Dendritic cell treated with granulocyte-macrophage colony-stimulating factor and Interleukin-4, amounts not matched to agents 40 ng/mL and 50 ng/mL, for 4 days (primary cell): ENCODE data around the gene TPMT.
"Not testable (repeated sequence)": the region's sequence is repeated elsewhere in the genome, so short reads cannot be mapped to it uniquely, and the experiment has no call there.

ENCODE experiments used
- H3K27ac Mint-ChIP-seq: one replicate; pipeline ENCODE4 v1.8.0; 2022; ENCODE audit warnings: mild to moderate bottlenecking, mixed read lengths
- H3K27me3 Mint-ChIP-seq: one replicate; pipeline ENCODE4 v1.8.0; 2022; ENCODE audit warnings: mild to moderate bottlenecking, mixed read lengths
- H3K36me3 Mint-ChIP-seq: one replicate; pipeline ENCODE4 v1.8.0; 2022; ENCODE audit warnings: low read depth, mixed read lengths
- H3K4me1 Mint-ChIP-seq: one replicate; pipeline ENCODE4 v1.8.0; 2022; ENCODE audit warnings: low read depth, mixed read lengths
- H3K4me3 Mint-ChIP-seq: one replicate; pipeline ENCODE4 v1.8.0; 2022; ENCODE audit warnings: mild to moderate bottlenecking, moderate library complexity, mixed read lengths
- H3K9me3 Mint-ChIP-seq: one replicate; pipeline ENCODE4 v1.8.0; 2022; ENCODE audit warnings: mixed read lengths
- intact Hi-C: fragments of 100-400 bp; cut with micrococcal nuclease; formaldehyde crosslinking; loops from one replicate; pipeline ENCODE4 v1.15.0; 2022

Gene TPMT

DNA sequence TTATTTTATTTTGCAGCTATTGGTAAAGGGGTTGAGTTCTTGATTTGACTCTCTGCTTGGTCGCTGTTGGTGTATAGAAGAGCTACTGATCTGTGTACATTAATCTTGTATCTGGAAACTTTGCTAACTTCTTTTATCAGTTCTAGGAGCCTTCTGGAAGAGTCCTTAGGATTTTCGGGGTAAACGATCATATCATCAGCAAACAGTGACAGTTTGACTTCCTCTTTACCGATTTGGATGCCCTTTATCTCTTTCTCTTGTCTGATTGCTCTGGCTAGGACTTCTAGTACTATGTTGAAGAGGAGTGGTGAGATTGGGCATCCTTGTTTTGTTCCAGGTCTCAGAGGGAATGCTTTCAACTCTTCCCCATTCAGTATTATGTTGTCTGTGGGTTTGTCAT lies 21.3 kb upstream of the TPMT start:
- H3K4me1 Mint-ChIP-seq = peaks cover 60% of the 10 kb centered on the region
- intact Hi-C loops = loop anchor here (5.0 kb wide), 1 partner anchor 226 kb away; no protein-coding TSS in a partner anchor
- not testable (repeated sequence) for H3K9me3 Mint-ChIP-seq, H3K27me3 Mint-ChIP-seq, H3K4me3 Mint-ChIP-seq
- H3K27ac Mint-ChIP-seq = peak overlapping the region; percentile 91
- peaks cover 50% of the 10 kb centered on the region for H3K36me3 Mint-ChIP-seq

DNA sequence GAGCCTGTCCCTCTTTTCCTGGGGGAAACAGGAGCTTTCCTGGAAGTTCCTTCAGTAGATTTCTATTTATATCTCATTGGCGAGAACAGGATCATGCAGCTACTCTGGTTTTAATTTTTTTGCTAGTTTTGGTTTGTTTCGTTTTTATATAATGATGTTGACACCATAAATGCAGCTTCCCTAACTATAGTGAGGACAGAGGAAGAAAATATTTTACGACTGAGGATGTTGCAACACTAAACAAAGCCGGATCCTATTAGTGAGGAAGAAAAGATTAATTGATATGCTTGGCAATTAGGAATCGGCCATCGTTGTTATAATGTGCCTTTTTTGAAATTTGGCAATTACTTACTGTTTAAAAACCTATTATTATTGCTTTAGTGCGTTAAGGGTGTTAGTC lies 17.0 kb upstream of the TPMT start:
- intact Hi-C loops = no loop called here
- peaks cover 75% of the 10 kb centered on the region for H3K36me3 Mint-ChIP-seq

GRCh38 chr6:18168264-18168663 lies 13.4 kb upstream of the TPMT start:
- intact Hi-C loops = no loop called here
- no peaks in the 10 kb centered on the region for H3K9me3 Mint-ChIP-seq
- H3K4me3 Mint-ChIP-seq = no peak overlapping the region
- no peaks in the 10 kb centered on the region for H3K27me3 Mint-ChIP-seq
- H3K36me3 Mint-ChIP-seq = peaks cover 65% of the 10 kb centered on the region
- no peak overlapping the region for H3K27ac Mint-ChIP-seq
- peaks cover 10% of the 10 kb centered on the region for H3K4me1 Mint-ChIP-seq

More for the DNA sequence above, 17.0 kb upstream of the TPMT start:
- H3K4me3 Mint-ChIP-seq = peak overlapping the region; percentile 66
- H3K4me1 Mint-ChIP-seq = peaks cover 26% of the 10 kb centered on the region
- peak overlapping the region; percentile 86 for H3K27ac Mint-ChIP-seq
- no peaks in the 10 kb centered on the region for H3K9me3 Mint-ChIP-seq
- no peaks in the 10 kb centered on the region for H3K27me3 Mint-ChIP-seq

DNA sequence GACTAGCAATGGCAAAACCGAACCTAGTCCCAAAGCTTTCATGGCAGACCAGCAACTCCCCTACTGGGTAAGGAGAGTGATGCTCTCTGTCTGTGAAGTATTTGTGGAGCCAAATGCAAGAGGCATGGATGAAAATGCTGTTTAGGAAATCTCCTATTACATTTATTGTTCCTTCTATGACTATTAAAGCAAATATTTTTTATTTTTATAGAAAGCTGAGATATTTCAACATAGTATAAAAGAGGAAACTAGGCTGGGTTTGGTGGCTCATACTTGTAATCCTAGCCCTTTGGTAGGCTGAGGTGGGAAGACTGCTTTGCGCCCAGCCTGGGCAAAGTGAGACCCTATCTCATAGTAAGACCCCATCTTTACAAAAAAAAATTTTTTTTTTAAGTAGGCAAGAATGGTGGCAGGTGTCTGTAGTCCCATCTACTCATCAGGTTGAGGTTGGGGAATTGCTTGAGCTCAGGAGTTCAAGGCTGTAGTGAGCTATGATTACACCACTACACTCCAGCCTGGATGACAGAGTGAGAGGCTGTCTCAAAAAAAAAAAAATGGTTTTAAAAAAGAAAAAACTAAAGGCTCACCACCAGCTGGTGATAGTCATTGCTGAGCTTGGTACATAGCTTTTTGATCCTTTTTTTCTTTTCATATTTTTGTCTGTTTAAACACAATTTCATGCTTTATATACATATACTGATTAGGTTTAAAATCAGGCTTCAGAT lies 11.6 kb upstream of the TPMT start:
- H3K27ac Mint-ChIP-seq = no peak overlapping the region
- no peaks in the 10 kb centered on the region for H3K9me3 Mint-ChIP-seq
- no peak overlapping the region for H3K4me3 Mint-ChIP-seq
- H3K4me1 Mint-ChIP-seq = peaks cover 13% of the 10 kb centered on the region
- intact Hi-C loops = no loop called here
- H3K27me3 Mint-ChIP-seq = no peaks in the 10 kb centered on the region
- H3K36me3 Mint-ChIP-seq = peaks cover 79% of the 10 kb centered on the region

DNA sequence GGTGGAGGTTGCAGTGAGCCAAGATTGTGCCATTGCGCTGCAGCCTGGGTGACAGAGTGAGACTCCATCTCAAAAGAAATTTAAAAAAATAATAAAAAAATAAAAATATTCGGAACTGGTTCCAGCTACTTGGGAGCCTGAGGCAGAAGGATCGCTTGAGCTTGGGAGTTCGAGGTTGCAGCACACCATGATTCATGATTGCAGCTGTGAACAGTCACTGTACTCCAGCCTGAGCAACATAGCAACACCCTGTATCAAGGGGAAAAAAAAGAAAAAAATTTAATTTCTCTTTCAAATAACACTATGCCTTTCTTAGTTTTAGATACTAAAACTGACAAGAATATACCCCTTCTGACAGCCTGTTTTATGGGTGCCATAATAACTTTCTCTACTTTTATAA lies 10.9 kb upstream of the TPMT start:
- intact Hi-C loops = no loop called here
- H3K9me3 Mint-ChIP-seq = no peaks in the 10 kb centered on the region
- H3K27ac Mint-ChIP-seq = no peak overlapping the region
- peaks cover 79% of the 10 kb centered on the region for H3K36me3 Mint-ChIP-seq
- H3K4me3 Mint-ChIP-seq = no peak overlapping the region
- H3K4me1 Mint-ChIP-seq = peaks cover 13% of the 10 kb centered on the region
- no peaks in the 10 kb centered on the region for H3K27me3 Mint-ChIP-seq

DNA sequence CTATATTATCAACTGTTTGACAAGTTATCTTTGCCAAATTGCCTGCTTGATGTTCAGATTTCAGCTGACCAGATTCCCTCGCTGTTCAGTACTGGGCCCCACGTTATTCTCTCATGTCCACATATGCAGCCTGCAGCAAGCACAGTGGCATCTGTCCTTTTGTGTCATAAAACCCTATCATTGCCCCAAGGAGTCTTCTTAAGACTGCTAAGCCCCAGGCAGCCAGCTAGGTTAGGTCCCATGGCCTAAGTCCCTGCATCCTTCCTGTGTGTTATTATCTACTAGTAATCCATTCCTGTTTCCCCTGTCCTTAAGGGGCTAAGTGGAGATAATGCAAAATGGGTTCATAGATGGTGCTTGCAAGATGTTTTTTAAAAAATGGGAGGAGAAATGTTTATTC lies 7.5 kb upstream of the TPMT start:
- Mint-ChIP-seq H3K36me3 (peaks cover 69% of the 10 kb centered on the region), H3K4me1 (peaks cover 28% of the 10 kb centered on the region), H3K27me3 (no peaks in the 10 kb centered on the region), H3K9me3 (no peaks in the 10 kb centered on the region), H3K27ac (no peak overlapping the region), H3K4me3 (no peak overlapping the region)
- intact Hi-C loops = no loop called here

DNA sequence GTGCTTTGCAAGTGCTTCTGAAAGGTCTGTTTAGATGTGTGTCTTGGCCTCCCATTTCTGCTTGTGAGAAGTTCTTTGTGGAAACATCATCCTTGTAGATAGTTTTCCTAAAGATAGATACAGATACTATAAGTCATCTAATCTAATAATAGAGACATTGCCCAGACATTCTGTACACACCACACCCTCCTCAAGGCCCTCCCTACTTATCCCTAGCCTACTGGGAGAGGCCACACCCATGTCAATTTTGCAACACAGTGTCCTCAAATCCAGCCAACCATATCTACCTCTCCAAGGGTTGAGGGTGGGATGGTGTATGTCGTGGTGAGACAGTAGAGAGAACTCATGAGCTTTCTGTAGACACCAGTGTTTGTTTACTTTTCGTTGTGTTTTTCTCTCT lies 6.6 kb upstream of the TPMT start:
- no peaks in the 10 kb centered on the region for H3K27me3 Mint-ChIP-seq
- H3K4me1 Mint-ChIP-seq = peaks cover 30% of the 10 kb centered on the region
- no peak overlapping the region for H3K4me3 Mint-ChIP-seq
- peak overlapping the region; percentile 69 for H3K27ac Mint-ChIP-seq
- H3K9me3 Mint-ChIP-seq = no peaks in the 10 kb centered on the region
- intact Hi-C loops = no loop called here
- peaks cover 69% of the 10 kb centered on the region for H3K36me3 Mint-ChIP-seq

GRCh38 chr6:18160911-18161310 lies 6.0 kb upstream of the TPMT start:
- Mint-ChIP-seq H3K36me3 (peaks cover 72% of the 10 kb centered on the region), H3K4me1 (peaks cover 35% of the 10 kb centered on the region), H3K4me3 (no peak overlapping the region), H3K27me3 (no peaks in the 10 kb centered on the region), H3K9me3 (no peaks in the 10 kb centered on the region), H3K27ac (peak overlapping the region; percentile 69)
- intact Hi-C loops = no loop called here

DNA sequence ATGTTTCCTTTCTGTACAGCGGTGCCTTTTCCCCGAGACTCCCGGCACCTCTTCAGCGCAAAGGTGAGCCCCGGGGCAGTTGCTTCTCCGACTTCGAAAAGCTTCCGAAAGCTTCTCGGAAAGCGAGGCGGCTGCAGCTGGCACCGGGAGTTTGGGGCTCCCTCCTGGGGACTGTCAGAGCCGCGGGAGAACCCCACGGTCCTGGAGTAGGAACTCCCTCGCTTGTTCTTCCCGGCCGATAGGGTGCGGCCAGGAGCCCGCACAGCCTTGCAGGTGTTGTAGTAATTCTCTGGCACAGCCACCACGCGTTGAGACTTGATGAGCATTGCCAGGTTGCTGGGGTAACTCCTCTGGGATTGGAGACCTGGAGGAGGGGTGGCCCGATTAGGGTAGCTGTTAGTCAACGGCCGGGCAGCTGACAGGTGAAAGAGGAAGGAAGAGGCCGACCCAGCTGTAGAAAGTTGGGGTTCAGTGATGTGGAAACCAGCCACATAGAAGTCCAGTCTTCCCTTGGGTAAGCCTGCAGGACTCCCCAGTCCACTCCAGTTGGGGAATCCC lies 1.1 kb upstream of the TPMT start:
- H3K27ac Mint-ChIP-seq = peak overlapping the region; percentile 99
- intact Hi-C loops = loop anchor here (5.0 to 10.0 kb wide), 3 partner anchors 106 to 451 kb away; partner anchors contain the start of genes DEK and NUP153
- H3K9me3 Mint-ChIP-seq = no peaks in the 10 kb centered on the region
- peaks cover 40% of the 10 kb centered on the region for H3K4me1 Mint-ChIP-seq
- H3K27me3 Mint-ChIP-seq = no peaks in the 10 kb centered on the region
- H3K4me3 Mint-ChIP-seq = peak overlapping the region; percentile 99
- H3K36me3 Mint-ChIP-seq = peaks cover 57% of the 10 kb centered on the region

DNA sequence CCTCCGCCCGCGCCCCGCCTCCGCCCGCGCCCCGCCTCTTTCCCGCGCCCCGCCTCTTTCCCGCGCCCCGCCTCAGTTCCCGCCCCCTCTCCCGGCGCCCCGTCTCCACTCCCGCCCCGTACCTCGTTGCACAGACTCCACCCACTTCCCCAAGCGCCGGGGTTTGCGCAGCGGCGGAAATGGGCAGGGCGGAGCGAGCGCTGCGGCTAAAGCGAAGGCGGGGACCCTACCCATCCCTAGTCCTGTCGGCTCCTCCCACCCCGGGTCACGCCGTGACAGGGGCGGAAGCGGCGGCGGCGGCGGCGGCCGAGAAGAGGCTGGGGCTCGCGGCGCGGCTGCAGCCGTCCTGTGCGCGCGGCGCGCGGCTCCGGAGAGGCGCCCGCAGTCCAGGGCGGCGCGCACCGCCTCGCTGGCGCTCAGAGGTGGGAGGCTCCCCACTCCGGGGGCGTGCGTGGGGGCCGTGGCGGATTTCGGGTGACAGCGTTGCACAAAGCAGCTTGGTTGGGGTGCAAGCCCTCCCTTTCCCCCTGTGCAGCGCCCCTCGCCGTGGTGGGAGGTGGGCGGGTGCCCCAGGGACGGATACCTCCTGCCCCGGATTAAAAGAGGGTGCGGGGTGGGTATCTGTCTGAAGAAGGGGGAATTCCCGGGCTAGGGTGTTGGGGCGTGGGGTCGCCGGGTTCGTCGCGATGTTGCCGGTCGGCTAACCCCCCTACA lies 430 bp upstream of the TPMT start, which contains the start of gene KDM1B:
Gene KDM1B, plus strand, starts transcription at position 273 of the 714 bp plus-strand sequence. CDS start 4,474 bp downstream, outside the sequence.
- Mint-ChIP-seq H3K36me3 (peaks cover 57% of the 10 kb centered on the region), H3K4me3 (peak within 1 kb of the TSS; percentile 99), H3K9me3 (no peaks in the 10 kb centered on the region), H3K27me3 (no peaks in the 10 kb centered on the region), H3K27ac (peak within 1 kb of the TSS; percentile 99), H3K4me1 (peaks cover 40% of the 10 kb centered on the region)
- intact Hi-C loops = loop anchor here (5.0 to 10.0 kb wide), 3 partner anchors 107 to 451 kb away; partner anchors contain the start of genes DEK and NUP153

GRCh38 chr6:18153311-18153703 lies 1.6 kb downstream of the TPMT start:
- peaks cover 61% of the 10 kb centered on the region for H3K36me3 Mint-ChIP-seq
- intact Hi-C loops = loop anchor here (10.0 kb wide), 2 partner anchors 171 to 449 kb away; partner anchors contain the start of gene NUP153
- H3K9me3 Mint-ChIP-seq = no peaks in the 10 kb centered on the region
- H3K4me3 Mint-ChIP-seq = peak overlapping the region; percentile 66
- peak overlapping the region; percentile 99 for H3K27ac Mint-ChIP-seq
- peaks cover 43% of the 10 kb centered on the region for H3K4me1 Mint-ChIP-seq
- H3K27me3 Mint-ChIP-seq = no peaks in the 10 kb centered on the region

- no peak overlapping the region for H3K4me3 Mint-ChIP-seq
- no peaks in the 10 kb centered on the region for H3K9me3 Mint-ChIP-seq
Measured at GRCh38 chr6:18151801-18152200, 3.1 kb downstream of the TPMT start.

GRCh38 chr6:18151391-18151790 lies 3.5 kb downstream of the TPMT start:
- intact Hi-C loops = loop anchor here (10.0 kb wide), 2 partner anchors 173 to 447 kb away; partner anchors contain the start of gene NUP153
- Mint-ChIP-seq H3K4me1 (peaks cover 43% of the 10 kb centered on the region), H3K36me3 (peaks cover 78% of the 10 kb centered on the region), H3K27ac (peak overlapping the region; percentile 60)
- H3K9me3 Mint-ChIP-seq, H3K27me3 Mint-ChIP-seq, H3K4me3 Mint-ChIP-seq: not testable (repeated sequence)

More at GRCh38 chr6:18151801-18152200, 3.1 kb downstream of the TPMT start:
- no peaks in the 10 kb centered on the region for H3K27me3 Mint-ChIP-seq
- H3K36me3 Mint-ChIP-seq = peaks cover 76% of the 10 kb centered on the region
- no peak overlapping the region for H3K27ac Mint-ChIP-seq
- intact Hi-C loops = loop anchor here (10.0 kb wide), 2 partner anchors 173 to 447 kb away; partner anchors contain the start of gene NUP153
- H3K4me1 Mint-ChIP-seq = peaks cover 45% of the 10 kb centered on the region
